GM12892 (cell line): ENCODE measurements around the gene NIPAL1.

Experiments used
- POLR2A ChIP-seq: IDR thresholded peaks from 2 replicates; pipeline ENCODE4 v1.6.1; 2011; ENCODE audit warnings: low read depth, low read length, control low read depth
- POLR2AphosphoS5 ChIP-seq: IDR thresholded peaks from 2 replicates; pipeline ENCODE4 v1.6.1; 2011; ENCODE audit warnings: low read depth, low read length, control low read depth
- TAF1 ChIP-seq: IDR thresholded peaks from 2 replicates; pipeline ENCODE4 v1.6.1; 2011; ENCODE audit warnings: low read depth, mild to moderate bottlenecking, control low read depth, low read length, borderline replicate concordance

DNA sequence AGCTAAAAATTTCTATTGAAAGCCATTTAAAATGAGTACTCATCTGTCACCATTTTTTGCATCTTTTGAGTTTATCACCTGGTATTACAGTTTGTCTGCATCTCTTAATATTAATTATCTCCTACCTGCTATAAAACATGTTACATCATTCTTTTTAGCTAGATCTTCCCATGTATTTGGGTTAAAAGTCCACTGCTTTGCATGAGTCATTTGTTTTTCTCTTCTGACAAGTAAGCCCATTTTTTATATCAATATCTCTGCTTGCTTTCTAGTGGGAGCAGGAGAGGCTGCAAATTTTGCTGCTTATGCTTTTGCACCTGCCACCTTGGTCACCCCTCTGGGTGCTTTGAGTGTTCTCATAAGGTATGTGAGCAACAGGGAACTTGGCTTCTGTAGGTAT lies 16.1 kb downstream of the NIPAL1 start:
- TF ChIP-seq POLR2A (no peak), TAF1 (no peak), POLR2AphosphoS5 (no peak)
